Thoracic aorta (tissue), 2 donors: Measurements from ENCODE around the gene TRAPPC14. TPM values are rescaled to one million over a fixed set of nuclear protein-coding genes. Genes with fewer than 3 reads are reported as not detected.
A peak's percentile ranks its signal among the peaks of the same experiment; 100 is the strongest.

Experiments
- ATAC-seq: fragments of 150-250 bp; one replicate; pipeline ENCODE4 v1.8.0; 2017; ENCODE audit warnings: low read depth; ENCODE audit not compliant: insufficient number of reproducible peaks, low FRiP score
- DNase-seq: peaks from one replicate; pipeline ENCODE4 v3.0.0-alpha.2; 2020; ENCODE audit warnings: low spot score
- H3K27ac ChIP-seq, 2 donors: fragments of 200-600 bp; sonication (generic); 1 replicate in 1 of 2; 2 replicates in 1 of 2; pipeline ENCODE4 v1.5.1; 2016; ENCODE audit warnings: mild to moderate bottlenecking in 2 of 2, moderate library complexity in 2 of 2
- H3K27me3 ChIP-seq: fragments of 200-600 bp; sonication (generic); replicated peaks from 2 replicates; pipeline ENCODE4 v1.6.0; 2016; ENCODE audit warnings: mild to moderate bottlenecking; ENCODE audit not compliant: insufficient read depth
- H3K36me3 ChIP-seq: fragments of 200-600 bp; sonication (generic); one replicate; pipeline ENCODE4 v1.5.1; 2016
- H3K4me1 ChIP-seq, 2 donors: fragments of 200-600 bp; sonication (generic); 1 replicate in 1 of 2; 2 replicates in 1 of 2; pipeline versions ENCODE4 v1.5.1 to v1.6.0; 2016; ENCODE audit warnings: low read depth in 2 of 2, mild to moderate bottlenecking in 1 of 2; ENCODE audit not compliant: control insufficient read depth in 1 of 2
- H3K4me3 ChIP-seq: fragments of 200-600 bp; sonication (generic); 2 replicates; pipeline ENCODE4 v1.5.1; 2016; ENCODE audit warnings: mild to moderate bottlenecking
- H3K9me3 ChIP-seq: fragments of 200-600 bp; sonication (generic); 2 replicates; pipeline ENCODE4 v1.5.1; 2016
- total RNA-seq, 2 donors: library from RNA; depleted of rRNA; stranded (reverse); fragments of >200 nt; gene quantifications; one replicate each; pipeline versions ENCODE4 v1.1.0 to v1.2.3, GENCODE V29; 2016
- TF ChIP-seq, protein P1 (sequence below): fragments of 200-600 bp; sonication (generic); IDR thresholded peaks from one replicate; pipeline ENCODE4 v1.5.1; 2019; ENCODE audit warnings: antibody characterized with exemption

TRAPPC14 gene
- total RNA-seq, 2 donors from 2014 or later = 14.0 to 18.0 TPM

GRCh38 chr7:100166317-100166940 is 7.9 kb upstream of the TRAPPC14 start:
- H3K27ac ChIP-seq = no peak overlapping the region
- no peak for DNase-seq
- no peaks in the 10 kb centered on the region for H3K9me3 ChIP-seq
- H3K4me3 ChIP-seq = peak overlapping the region; percentile 84
- H3K4me1 ChIP-seq = peaks cover 4 to 27% of the 10 kb centered on the region in 2 donors
- TF ChIP-seq, protein P1, sequence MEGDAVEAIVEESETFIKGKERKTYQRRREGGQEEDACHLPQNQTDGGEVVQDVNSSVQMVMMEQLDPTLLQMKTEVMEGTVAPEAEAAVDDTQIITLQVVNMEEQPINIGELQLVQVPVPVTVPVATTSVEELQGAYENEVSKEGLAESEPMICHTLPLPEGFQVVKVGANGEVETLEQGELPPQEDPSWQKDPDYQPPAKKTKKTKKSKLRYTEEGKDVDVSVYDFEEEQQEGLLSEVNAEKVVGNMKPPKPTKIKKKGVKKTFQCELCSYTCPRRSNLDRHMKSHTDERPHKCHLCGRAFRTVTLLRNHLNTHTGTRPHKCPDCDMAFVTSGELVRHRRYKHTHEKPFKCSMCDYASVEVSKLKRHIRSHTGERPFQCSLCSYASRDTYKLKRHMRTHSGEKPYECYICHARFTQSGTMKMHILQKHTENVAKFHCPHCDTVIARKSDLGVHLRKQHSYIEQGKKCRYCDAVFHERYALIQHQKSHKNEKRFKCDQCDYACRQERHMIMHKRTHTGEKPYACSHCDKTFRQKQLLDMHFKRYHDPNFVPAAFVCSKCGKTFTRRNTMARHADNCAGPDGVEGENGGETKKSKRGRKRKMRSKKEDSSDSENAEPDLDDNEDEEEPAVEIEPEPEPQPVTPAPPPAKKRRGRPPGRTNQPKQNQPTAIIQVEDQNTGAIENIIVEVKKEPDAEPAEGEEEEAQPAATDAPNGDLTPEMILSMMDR = no peak
- H3K27me3 ChIP-seq = no peaks in the 10 kb centered on the region
- no peak for ATAC-seq
- no peaks in the 10 kb centered on the region for H3K36me3 ChIP-seq

- Histone ChIP-seq H3K4me1 (peaks cover 5 to 16% of the 10 kb centered on the region in 2 donors), H3K27me3 (no peaks in the 10 kb centered on the region), H3K36me3 (no peaks in the 10 kb centered on the region), H3K4me3 (no peak overlapping the region), H3K9me3 (no peaks in the 10 kb centered on the region), H3K27ac (no peak overlapping the region)
- no peak for DNase-seq
- TF ChIP-seq, protein P1 = no peak
- no peak for ATAC-seq
Observed at GRCh38 chr7:100163871-100164270, 5.3 kb upstream of the TRAPPC14 start.

- TF ChIP-seq, protein P1 = no peak
- Histone ChIP-seq H3K4me3 (no peak overlapping the region), H3K27me3 (no peaks in the 10 kb centered on the region), H3K27ac (no peak overlapping the region), H3K36me3 (no peaks in the 10 kb centered on the region), H3K9me3 (no peaks in the 10 kb centered on the region), H3K4me1 (peaks cover 4 to 15% of the 10 kb centered on the region in 2 donors)
- DNase-seq (no peak), ATAC-seq (no peak)
Observed at GRCh38 chr7:100163006-100163531, 4.5 kb upstream of the TRAPPC14 start.

- ATAC-seq (no peak), DNase-seq (no peak)
- no peaks in the 10 kb centered on the region for H3K27me3 ChIP-seq
- no peak overlapping the region for H3K27ac ChIP-seq
- H3K4me3 ChIP-seq = no peak overlapping the region
- TF ChIP-seq, protein P1 = no peak
- peaks cover 15 to 17% of the 10 kb centered on the region in 2 donors for H3K4me1 ChIP-seq
- no peaks in the 10 kb centered on the region for H3K9me3 ChIP-seq
- peaks cover 10% of the 10 kb centered on the region for H3K36me3 ChIP-seq
Observed at GRCh38 chr7:100160067-100160466, 1.5 kb upstream of the TRAPPC14 start.

GRCh38 chr7:100159099-100159623 is 638 bp upstream of the TRAPPC14 start:
- Histone ChIP-seq H3K9me3 (no peaks in the 10 kb centered on the region), H3K4me3 (peak overlapping the region; percentile 99), H3K27ac (peak overlapping the region; percentile 72 to 82), H3K36me3 (peaks cover 12% of the 10 kb centered on the region), H3K27me3 (no peaks in the 10 kb centered on the region), H3K4me1 (peaks cover 15 to 17% of the 10 kb centered on the region in 2 donors)
- TF ChIP-seq, protein P1 = no peak
- no peak for ATAC-seq
- DNase-seq = no peak
